Inflammatory macrophage treated with lipopolysaccharide for 1 hour (primary cell): ENCODE results near the gene PLEKHJ1.
A peak's percentile ranks its signal among the peaks of the same experiment; 100 is the strongest.

ENCODE experiments used
- DNase-seq, 2 donors: peaks; one replicate each; pipeline ENCODE4 v3.0.0-alpha.2; 2020 to 2022

PLEKHJ1 gene

GRCh38 chr19:2234996-2235380, 1.1 kb downstream of the PLEKHJ1 start:
- peak; percentile 34 to 46 for DNase-seq

GRCh38 chr19:2233601-2234280, 2.4 kb downstream of the PLEKHJ1 start:
- no peak for DNase-seq

- DNase-seq, result no peak
These were observed 3.6 kb downstream of the PLEKHJ1 start for GRCh38 chr19:2232286-2233151.

DNA sequence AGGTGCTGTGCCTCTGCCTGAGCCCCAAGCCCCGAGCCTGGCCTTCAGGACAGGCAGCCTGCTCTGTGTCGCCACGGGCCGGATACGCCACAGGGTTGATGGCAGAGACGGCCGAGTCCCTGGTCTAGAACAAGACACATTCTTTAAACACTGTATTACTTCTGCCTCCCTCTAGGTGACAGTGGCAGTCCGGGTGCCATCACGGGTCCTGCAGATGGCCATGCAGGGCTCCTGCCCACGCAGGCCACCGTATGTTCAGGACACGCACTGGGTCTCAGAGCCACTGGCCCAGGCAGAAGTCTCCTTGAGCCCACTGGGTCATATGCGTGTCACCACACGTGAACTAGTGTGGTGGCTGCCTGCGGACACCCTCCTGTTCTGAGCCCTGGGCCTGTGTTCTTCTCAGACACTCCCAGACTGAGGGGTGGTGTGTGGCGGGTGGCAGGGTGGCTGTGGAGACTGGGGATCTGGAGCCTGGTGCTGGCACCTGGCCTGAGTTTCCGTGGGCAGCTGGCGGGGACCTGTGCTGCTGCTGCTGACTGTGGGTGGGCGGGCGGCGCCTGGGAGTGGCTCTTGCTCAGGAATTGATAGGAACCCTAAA, 4.4 kb downstream of the PLEKHJ1 start:
- DNase-seq, result peak in 1 of 2 donors; percentile 22

DNA sequence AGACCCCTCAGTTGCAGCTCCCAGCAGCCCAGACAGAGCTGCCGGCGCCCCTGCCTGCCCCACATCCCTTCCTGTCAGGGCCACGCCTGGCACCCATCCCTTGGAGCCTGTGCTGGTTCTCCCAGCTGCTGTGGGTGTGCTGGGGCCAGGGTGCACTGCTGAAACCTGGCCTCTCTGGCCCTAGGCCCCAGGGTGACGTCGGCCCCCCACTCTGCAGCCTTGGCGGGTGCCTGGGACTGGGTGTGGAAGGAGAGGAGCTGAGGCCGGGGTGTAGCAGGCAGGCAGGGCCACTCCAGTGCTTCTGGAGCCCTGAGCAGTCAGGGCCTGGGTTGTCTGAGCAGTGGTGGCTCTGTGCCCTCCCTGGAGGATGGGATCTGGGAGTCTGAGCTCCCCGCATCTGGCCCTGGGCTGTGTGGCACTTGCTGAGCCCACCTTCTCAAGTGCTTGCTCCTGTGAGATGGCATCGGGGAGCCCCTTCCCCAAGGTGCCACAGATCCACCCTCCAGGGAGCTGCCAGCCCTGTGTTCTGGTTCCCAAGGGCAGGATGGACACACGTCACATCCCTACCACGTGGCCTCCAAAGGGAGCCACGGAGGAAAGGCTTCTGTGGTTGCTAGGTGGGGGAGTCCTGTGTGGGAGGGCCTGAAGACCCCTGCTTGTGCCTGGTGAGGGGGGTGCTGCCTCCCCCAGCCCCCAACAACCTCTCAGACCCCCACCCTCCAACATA, 5.2 kb downstream of the PLEKHJ1 start:
- no peak for DNase-seq

GRCh38 chr19:2230033-2230531, 6.0 kb downstream of the PLEKHJ1 start:
- no peak for DNase-seq

- DNase-seq, result no peak
These were observed 6.8 kb downstream of the PLEKHJ1 start for GRCh38 chr19:2229103-2230032.

DNA sequence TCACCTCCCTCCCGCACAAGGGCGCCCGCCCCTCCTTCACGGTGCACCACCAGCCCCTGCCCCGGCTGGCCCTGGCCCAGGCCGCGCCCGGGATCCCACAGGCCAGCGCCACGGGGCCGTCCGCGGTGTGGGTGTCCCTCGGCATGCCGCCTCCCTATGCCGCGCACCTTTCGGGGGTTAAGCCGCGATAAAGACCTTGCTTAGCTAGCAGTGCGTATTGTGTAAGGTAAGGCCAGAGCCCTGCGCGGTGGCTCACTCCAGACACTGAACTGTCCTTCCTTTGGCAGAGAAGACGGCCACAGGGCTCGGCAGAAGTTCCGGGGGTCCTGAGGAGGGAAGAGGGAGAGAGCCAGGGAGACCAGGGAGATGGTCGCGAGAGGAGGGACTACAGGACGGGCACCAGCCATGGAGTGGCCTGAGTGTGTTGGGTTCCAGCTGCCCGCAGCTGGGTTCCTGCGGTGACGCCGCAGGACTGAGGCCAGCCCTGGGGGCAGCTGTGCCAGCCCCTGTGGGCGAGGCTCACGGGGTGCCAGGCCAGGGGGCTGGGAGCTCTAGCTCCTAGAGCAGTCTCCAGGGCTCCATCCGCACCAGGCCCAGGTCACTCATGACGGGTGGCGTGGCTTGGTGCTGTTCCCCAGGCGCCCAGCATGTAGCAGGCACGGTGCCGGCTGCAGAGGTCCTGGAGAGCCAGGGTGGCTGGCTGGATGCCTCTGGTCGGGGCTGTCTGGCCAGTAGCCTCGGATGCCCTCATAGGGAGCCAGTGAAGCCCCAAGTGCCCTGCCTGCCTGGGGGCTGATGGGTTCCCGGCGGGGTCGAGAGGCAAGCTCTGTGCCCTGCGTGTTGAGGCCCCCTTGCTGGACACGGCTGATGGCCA, 7.7 kb downstream of the PLEKHJ1 start:
- DNase-seq, result no peak

GRCh38 chr19:2227415-2228156, 8.5 kb downstream of the PLEKHJ1 start:
- DNase-seq, result peak in 1 of 2 donors; percentile 27

GRCh38 chr19:2226840-2227360, 9.2 kb downstream of the PLEKHJ1 start:
- no peak for DNase-seq

GRCh38 chr19:2226051-2226839, 9.9 kb downstream of the PLEKHJ1 start:
- DNase-seq, result no peak

GRCh38 chr19:2225415-2226050, 10.6 kb downstream of the PLEKHJ1 start:
- DNase-seq, result no peak

DNA sequence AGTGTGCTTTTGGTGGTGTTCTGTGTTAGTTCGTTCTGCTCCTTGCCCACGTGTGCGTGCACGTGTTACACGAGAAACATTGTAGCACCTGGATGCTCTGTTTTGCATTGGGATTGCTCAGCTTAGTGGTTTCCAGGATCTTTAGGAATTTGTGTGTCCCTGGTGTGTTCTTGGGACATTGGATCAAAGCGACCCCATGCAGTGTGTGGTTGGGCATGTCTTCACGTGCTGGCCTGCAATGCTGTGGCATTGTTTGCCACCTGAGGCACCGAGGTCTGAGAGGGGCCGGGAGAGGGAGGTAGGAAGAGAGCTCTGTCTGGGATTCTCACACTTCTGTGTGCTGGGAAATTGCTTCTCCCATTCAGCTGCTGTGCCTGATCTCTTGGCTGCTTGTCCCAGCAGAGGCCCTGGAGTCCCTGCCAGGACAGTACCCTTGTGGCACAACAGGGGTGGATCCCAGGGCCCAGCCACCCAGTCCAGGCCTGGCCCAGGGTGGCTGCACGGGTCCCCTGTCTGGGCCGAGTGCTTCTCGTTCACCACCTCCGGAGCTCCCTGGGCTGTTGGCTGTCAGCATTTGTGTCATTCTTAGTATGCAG, 11.3 kb downstream of the PLEKHJ1 start:
- no peak for DNase-seq

DNA sequence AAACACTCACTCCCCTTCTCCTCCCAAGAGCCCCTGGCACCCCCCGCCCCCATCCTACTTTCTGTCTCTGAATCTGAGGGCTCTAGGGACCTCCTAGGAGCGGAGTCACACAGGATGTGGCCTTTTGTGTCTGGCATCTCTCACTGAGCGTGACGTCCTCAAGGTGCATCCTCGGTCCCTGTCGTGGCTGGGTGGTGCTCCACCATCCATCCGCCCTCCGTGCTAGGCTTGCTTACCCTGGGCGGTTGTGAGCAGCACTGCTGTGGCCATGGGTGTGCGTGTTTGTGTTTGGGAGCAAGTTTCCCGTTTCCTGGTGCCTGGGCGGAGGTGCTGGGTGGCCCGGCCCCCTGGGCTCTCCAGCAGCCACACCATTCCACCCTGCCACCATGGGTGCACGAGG, 12.2 kb downstream of the PLEKHJ1 start:
- DNase-seq, result no peak

DNA sequence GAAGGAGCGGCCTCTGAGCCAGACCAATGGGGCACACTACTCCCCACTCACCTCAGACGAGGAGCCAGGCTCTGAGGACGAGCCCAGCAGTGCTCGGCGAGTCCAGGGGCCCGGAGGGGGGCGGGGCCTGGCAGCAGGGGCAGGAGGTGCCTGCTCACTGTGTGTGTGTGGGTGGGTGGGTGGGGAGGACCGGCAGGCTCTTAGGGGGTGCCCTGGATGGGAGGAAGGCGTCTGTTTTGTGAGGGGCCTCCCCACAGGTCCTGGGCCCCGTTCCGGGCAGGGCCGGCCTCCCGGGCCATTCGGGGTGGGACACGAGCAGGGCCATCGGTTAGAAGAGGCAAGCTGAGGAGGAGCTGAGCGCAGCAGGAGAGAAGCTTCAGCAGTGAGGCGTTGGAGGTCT, 12.7 kb downstream of the PLEKHJ1 start:
- DNase-seq, result no peak

DNA sequence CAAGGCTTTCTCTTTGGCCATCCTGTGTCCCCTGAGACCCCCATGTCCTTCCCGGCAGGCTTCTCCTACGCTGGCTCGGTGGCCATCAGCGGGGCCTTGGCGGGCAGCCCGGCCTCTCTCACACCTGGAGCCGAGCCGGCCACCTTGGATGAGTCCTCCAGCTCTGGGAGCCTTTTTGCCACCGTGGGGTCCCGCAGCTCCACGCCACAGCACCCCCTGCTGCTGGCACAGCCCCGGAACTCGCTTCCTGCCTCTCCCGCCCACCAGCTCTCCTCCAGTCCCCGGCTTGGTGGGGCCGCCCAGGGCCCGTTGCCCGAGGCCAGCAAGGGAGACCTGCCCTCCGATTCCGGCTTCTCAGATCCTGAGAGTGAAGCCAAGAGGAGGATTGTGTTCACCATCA, 14.2 kb downstream of the PLEKHJ1 start:
- no peak for DNase-seq

GRCh38 chr19:2221250-2221831, 14.8 kb downstream of the PLEKHJ1 start:
- DNase-seq, result no peak

DNA sequence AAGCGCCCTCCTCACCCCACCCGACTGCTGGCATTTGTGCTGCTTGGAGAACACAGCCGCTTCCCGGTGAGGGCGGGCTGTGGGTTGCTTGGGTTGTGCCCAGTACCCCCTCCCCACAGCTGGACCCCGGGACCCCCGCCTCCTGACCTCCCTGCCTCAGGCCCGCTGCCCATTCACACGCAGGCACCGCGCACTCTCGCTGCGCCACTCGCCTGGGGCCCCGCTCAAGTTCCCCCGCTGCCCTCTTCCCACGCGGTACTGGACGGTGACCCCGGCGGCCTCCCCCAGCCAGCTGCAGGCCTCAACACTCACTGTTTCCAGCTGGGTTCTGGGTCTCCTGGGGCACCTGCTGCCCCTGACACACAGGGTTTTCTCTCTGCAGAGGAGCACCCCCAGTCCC, 16.4 kb downstream of the PLEKHJ1 start:
- DNase-seq, result no peak
